GM21529 (cell line): Measurements from ENCODE around the gene NFIA.

Experiments
- ATAC-seq: cut with Tn5 transposase; IDR thresholded peaks from one replicate; pipeline ENCODE4 v1.9.1; 2021; ENCODE audit not compliant: unreplicated experiment

Gene NFIA

GRCh38 chr1:61208172-61208571, 125.8 kb downstream of the NFIA start:
- no peak for ATAC-seq

GRCh38 chr1:61208831-61209230, 126.5 kb downstream of the NFIA start:
- no peak for ATAC-seq

- no peak for ATAC-seq
Observed at GRCh38 chr1:61210435-61211154, 128.2 kb downstream of the NFIA start.

DNA sequence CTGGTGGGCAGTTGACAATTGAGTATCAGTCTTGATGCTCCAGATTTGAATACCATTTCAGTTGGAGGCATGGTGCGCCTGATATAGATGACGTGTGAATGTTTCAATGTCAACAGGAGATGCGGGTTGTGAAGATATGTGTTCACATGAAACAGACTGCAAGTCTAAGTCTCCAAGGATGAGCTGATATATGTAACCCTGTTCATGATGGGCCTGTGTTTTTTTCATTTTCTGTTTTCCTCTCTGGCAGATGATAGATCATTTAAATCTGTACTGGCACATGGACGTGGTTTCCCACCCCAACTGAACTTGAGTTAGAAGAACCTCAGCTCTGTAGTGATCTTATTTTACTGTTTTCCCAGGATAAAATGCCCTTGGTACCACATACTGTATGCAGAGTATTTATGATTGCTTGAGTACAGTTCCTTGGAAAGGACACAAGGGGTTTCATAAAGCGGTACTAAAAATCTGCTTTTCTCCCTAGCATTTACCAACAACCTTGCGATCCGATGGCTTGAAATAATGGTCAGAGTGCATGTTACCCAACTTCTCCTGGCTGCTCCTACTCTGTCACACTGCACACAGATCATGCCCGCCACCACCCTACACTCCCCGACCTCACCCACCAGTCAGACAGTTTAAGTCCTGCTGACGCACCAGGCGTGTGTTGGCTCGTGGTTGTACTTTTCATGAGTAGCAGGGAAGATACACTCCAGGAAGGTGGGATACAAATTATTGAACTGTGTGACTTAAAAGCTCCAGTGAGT, 131.1 kb downstream of the NFIA start:
- no peak for ATAC-seq

DNA sequence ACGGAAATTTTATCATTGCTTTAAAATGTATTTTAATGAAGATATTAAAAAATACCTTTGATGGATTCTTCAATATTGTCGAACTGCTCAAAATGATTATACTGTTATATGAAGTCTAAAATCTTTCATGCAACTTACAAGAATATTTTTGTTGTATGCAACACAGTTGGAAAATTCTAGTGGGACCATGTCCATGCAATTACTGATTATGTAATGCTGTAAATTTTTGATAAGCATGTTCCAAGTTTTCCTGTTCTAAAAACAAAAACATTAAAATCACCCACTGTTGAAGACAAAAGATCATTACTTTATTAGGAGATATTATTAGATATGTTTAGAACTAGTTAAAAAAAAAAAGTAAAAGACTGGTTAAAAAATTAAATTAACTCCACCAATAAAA, 132.8 kb downstream of the NFIA start:
- no peak for ATAC-seq

GRCh38 chr1:61215676-61216289, 133.4 kb downstream of the NFIA start:
- ATAC-seq = no peak

- no peak for ATAC-seq
Observed at GRCh38 chr1:61220536-61220935, 138.2 kb downstream of the NFIA start.

GRCh38 chr1:61221642-61222041, 139.3 kb downstream of the NFIA start:
- ATAC-seq = no peak

DNA sequence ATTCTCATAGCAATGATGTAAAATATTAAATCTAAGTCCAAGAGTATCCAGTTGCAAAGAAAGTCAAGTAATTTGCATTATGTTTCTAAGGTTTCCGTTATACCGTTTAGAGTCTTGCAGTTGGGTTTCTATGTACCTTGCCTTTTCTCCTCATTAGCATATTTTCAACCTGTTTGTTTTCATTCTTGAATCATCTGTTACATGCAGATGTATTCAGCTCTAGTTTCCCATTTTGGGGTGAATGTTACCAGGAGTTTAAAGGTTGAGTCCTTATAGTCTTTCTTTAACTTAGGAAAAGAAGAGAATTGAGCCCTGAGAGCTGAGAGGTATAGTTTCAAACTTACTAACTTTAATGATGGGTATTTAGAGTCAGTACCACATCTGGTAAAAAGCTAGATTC, 139.9 kb downstream of the NFIA start:
- ATAC-seq = no peak

DNA sequence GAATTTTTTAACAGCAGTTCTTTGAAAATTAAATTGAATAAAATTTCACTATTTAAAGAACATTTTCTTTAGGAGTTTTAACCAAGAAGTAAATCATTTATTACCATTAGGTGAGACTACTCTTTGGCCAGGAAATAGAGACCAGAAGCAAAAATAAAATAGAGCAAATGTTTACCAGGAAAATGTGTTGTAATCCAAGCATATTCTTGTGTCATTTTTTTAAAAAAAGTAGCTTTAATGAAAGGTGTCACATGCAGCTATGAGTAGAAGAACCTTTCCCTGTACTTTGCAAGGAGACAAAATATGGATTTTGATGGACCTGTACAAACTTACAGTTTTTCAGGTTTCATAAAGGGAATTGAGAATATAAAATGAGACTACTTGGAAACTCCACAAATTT, 140.8 kb downstream of the NFIA start:
- ATAC-seq = no peak

DNA sequence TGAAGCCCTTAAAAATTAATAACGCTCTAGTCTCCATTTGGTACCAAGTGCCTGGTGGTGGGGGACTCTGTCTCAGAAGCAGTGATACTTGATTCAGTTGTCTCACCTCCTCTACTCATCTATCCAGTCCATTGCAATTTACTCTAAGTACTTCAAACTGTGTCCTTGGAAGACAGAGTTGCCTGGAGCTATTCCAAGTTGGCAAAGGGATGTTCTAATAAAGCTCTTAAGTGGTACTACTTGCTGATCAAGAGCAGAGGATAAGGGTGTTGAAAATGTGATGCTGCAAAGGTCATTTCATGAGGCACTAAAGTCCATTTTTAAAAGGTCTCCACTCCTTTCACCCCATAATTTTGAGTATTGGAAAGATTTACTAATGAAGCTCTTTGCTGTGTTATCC, 142.2 kb downstream of the NFIA start:
- ATAC-seq = no peak

DNA sequence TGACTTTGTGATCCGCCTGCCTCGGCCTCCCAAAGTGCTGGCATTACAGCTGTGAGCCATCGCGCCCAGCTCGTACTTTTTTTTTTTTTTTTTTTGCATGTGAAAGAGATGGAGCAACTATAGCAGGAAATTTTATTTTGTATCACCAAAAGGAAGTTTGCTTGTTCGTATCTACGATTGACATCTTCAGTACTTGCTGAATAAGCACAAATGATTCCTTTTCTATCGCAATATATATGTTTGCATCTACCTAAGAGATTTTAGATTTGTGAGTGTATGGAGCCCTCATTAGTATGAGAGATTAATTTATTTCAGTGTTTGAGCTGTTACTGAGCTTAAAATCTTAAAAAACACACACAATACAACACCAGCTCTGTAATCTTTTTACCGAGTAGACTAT, 143.1 kb downstream of the NFIA start:
- ATAC-seq = no peak

- no peak for ATAC-seq
Observed at GRCh38 chr1:61226791-61227567, 144.6 kb downstream of the NFIA start.

GRCh38 chr1:61227857-61228550, 145.6 kb downstream of the NFIA start:
- ATAC-seq = no peak

DNA sequence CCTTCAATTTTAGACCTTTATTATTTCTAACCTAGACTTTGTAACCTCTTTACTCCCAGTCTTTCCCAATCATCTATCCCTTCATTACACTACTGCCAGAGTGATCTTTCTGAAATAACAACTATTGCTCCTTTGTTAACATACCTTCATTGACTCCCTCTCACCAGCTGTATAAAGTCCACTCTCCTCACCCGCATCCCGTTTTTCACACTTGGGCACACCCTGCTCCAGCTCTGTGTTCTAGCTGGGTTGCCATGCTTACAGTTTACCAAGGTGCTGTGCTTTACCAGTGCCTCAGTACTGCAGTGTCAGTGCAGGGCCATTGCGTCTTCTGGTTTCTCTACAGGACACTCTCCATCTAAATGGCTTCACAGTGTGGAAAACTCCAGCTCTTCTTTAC, 148.2 kb downstream of the NFIA start:
- ATAC-seq = no peak

DNA sequence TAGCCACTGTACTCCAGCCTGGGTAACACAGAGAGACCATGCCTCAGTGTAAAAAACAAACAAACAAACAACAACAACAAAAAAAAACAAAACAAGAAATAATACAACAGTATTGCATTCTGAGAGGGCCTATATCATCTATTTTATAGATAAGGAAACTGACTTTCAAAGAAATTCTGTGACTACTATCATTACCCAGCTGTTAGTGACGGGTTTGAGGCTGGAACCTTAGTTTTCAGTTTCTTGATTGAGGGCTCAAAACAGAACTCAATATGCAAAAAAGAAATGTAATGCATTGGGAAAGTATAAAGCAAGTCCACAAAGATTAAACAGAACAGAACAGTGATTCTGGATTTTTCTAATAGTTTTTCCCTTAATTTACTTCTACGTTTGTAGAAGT, 149.4 kb downstream of the NFIA start:
- no peak for ATAC-seq

- ATAC-seq = no peak
Observed at GRCh38 chr1:61233121-61233660, 150.8 kb downstream of the NFIA start.

GRCh38 chr1:61234587-61234919, 152.2 kb downstream of the NFIA start:
- ATAC-seq = no peak

- no peak for ATAC-seq
Observed at GRCh38 chr1:61237147-61237546, 154.8 kb downstream of the NFIA start.

GRCh38 chr1:61237659-61238358, 155.4 kb downstream of the NFIA start:
- no peak for ATAC-seq
